ENCODE results near the gene POC5.
A peak's percentile ranks its signal among the peaks of the same experiment; 100 is the strongest.
"Not testable (repeated sequence)": the region's sequence is repeated elsewhere in the genome, so short reads cannot be mapped to it uniquely, and the experiment has no call there.

Gene POC5

DNA sequence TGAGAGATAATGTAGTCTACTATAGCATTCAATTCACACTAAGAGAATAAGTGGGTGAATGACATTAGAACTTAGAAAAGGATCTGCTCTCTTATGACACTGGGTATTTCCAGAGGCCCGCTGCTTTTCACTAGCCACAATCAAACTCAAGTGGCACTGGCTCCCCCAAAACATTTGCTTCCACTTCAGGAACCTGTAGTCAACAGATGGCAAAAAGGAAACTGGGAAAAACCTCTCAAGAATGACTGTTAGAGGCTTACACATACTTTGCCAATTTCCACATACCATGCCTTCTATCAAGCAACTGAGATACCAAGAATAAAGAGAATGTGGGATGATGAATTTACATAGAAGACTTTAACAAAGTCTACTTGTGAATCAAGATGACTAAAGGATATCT is 11.2 kb downstream of the POC5 start:
- DNase-seq (ENCODE audit: low spot score) = no peak

DNA sequence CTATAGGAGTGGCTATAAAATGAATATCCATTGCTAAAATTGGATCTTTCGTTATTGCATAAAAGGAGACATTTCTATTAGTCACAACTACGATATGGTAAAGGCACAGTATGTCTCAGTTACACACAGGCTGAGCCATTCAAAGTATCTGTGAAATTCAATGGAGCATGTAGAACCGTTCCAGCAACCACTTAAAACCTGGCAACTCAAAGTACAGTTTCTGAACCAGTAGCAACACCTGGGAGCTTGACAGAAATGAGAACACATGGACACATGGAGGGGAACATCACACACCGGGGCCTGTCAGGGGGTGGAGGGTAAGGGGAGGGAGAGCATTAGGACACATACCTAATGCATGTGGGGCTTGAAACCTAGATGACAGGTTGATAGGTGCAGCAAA is 15.4 kb downstream of the POC5 start:
- no peak for DNase-seq (ENCODE audit: low spot score)

DNA sequence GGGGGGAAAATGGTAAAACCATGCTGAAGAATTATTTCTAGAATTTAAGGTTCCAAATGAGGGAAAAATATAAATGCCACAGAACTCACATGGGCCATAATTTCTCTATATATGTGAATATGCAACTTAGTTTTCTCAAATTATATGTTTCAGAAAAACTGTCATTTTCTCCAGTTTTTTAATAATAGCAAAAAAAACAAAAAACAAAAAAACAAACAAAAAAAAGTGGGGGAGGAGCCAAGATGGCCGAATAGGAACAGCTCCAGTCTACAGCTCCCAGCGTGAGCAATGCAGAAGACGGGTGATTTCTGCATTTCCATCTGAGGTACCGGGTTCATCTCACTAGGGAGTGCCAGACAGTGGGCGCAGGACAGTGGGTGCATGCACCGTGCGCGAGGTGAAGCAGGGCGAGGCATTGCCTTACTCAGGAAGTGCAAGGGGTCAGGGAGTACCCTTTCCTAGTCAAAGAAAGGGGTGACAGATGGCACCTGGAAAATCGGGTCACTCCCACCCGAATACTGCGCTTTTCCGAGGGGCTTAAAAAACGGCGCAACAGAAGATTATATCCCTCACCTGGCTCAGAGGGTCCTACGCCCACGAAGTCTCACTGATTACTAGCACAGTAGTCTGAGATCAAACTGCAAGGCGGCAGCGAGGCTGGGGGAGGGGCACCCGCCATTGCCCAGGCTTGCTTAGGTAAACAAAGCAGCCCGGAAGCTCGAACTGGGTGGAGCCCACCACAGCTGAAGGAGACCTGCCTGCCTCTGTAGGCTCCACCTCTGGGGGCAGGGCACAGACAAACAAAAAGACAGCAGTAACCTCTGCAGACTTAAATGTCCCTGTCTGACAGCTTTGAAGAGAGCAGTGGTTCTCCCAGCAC is 21.5 kb downstream of the POC5 start:
- DNase-seq (ENCODE audit: low spot score) = not testable (repeated sequence)

DNA sequence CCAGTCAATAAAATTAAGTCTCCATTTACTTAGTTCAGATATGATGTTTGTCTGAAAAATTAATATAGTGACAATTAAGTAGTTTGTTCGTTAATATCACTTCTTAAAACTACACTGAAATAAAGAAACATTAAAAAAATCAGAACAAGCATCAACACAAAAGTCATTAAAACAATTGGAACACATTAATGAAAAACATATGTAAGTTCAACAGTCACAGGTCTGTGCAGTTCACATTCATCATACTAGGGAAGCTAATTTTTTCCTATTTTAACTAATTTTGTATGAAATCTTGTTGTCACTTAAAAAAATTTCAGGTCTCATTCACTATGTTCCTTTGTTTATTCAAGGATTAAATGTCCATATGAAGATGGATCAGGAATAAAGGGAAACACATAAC is 22.5 kb downstream of the POC5 start:
- no peak for DNase-seq (ENCODE audit: low spot score)

DNA sequence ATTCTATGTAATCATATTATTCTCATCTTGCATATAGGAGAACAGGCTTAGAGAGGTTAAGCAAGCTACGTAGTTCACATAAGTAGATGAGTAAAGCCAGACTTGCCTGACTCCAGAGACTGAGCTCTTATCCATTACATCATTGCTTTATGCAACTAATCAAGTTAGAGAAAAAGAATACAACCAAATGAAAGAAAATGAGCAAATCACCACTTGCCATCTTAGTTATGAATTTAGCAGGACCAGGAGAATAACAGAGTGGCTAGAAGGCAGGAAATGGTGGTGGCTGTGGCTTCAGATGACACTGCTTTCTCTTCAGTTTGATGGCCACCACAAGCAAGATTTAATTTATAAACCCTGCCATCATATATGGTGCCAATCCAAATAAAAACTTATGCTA is 26.6 kb downstream of the POC5 start:
- DNase-seq (ENCODE audit: low spot score) = no peak

DNA sequence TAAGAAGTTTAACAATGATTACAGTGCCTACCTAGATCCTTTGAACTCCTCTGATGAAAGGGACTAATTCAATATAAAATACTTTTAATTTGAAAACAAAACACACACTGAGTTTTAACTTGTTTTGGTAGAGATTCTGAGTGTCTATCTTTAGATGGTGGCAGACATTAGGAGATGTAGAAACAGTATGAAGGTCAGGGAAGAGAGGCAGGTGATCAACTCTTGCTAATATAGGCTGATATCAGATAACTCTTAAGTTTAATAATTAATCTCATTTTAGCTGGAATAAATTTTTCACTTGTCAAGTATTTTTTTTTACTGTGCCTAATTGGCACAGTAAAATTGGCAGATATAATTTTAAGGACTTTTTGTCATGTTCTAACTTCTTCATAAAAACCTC is 30.8 kb downstream of the POC5 start:
- DNase-seq (ENCODE audit: low spot score) = no peak

DNA sequence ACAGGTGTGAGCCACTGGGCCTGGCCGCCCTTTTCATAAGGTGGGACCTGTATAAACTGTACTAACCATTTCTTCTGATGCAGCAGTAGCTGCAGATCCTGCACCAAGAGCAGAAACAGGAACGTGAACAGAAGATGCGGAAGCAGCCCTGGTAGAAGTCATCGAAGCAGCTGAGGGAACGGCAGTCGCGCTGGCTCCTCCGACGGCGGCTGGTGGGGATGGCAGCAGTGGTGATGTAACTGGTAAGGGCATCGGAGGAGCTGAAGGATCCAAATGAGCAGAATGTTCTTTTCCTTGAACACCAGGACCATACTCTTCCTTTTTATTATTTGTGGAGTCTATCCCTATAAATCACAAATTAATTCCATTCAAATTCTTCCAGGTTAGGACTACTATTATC is 32.1 kb downstream of the POC5 start:
- no peak for DNase-seq (ENCODE audit: low spot score)

DNA sequence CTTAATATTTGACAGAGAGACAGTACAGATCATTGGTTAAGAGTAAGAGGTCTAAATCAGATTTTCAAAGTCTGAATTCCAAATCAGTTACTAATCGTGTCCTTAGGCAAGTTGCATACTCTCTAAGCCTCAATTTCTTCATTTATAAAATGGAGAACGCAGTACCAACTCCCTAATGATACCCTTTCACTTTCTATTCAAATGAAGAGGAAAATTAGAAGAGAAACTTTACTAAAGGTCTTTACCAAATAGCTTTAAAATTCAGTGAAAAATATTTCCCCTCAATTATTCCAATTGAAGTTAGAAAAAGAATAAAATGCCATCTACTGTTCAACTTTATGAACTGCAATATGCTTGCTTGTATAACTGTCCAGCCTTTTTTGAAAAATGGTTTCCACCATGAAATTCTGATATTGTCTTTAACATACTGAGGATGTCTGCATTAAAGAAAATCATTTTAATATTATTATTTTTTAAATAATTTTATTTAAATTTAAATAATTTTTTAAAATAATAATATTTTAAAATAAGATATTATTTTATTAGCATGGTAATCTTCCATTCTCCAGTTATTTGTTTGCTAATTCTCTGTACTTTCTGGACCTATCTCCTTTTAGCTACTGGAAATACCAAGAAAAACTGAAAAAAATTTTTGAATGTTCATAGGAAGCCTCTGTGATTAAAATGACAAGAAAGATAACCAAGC is 36.0 kb downstream of the POC5 start:
- DNase-seq (ENCODE audit: low spot score) = peak; percentile 49

DNA sequence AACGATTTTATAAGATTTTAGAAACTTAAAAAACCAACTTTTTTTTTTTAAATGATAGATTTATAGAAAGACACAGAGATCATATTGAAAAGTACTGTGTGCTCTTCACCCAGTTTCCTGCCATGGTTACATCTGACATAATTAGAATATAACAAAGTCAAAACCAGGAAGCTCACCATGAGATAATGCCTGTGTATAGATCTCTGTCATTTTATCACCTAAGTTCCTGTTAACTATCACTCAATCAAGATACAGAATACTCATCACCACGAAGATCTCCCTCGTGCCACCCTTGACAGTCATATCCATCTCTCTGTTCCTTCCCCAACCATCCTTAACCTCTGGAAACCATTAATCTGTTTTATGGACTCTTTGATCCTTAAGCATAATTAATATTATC is 39.1 kb downstream of the POC5 start:
- DNase-seq (ENCODE audit: low spot score) = peak; percentile 22

DNA sequence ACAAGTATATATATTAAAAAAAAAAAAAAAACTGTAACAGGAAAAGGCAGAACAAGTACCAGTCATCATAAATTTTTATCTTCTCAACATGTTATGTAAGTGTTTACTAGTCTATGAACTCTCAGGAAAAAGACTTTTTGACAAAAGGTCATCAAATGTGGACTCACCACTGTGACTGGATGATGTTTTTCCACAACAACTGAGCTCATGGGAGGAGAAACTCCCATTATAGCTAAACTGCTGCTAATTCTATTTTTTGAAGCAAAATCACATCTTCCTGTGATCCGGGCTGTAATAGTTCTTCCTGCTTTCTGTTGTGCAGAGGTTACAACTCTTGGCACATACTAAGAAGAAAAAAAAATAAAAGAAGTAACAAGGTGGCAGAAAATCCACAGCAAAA is 39.6 kb downstream of the POC5 start:
- no peak for DNase-seq (ENCODE audit: low spot score)

DNA sequence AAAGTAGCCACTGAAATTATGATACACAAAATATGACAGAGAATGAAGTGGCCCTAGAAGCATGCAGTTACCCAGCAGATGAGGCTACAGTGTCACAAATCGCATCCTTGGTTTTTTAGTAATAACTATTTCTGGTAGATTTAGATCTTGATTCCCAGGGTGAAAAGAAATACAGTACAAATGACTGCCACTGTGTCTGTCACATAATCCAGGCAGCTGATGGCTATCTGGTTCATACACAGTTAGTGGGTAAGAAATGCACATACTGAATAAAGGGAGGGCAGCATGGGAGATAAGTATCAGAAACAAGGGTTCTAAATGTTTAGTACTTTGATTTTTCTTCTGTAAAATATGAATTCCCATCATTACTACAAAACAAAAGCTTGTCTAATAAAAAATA is 41.5 kb downstream of the POC5 start:
- no peak for DNase-seq (ENCODE audit: low spot score)

DNA sequence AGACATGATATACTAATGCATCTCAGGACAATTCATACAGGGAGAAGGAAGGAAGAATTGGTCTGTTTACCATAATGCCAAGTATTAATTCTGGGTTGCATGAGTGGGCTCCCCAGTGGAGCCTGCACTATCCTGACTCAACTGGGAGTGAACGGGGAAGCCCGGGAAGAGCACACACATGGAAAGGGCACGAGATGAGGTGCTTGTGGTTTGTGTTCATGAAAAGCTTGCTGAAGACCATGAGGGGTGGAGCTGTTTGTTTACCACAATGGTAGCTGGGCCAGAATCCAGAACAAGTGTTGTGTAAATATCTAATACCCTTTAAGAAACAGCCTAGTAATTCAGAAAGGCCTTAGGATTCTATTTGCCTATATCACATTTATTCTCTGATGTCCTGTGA is 44.6 kb downstream of the POC5 start:
- DNase-seq (ENCODE audit: low spot score) = no peak

DNA sequence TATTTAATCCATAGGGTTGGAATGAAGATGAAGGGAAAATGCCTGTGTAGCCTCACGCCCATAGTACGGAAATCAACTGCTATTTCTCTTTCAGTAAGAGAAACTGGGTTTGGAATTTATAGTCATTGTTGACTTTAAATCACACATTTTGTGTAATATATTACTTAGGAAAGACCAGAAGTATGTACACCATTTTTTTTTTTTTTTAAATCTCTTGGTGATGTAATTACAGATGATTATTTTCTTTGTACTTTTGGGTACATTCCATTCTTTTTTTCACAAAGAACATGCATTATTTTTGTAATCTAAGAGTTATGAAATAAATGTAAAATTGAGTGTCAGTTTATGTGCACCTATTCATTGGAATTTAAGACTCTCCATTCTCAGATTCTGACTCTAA is 45.7 kb downstream of the POC5 start:
- no peak for DNase-seq (ENCODE audit: low spot score)

DNA sequence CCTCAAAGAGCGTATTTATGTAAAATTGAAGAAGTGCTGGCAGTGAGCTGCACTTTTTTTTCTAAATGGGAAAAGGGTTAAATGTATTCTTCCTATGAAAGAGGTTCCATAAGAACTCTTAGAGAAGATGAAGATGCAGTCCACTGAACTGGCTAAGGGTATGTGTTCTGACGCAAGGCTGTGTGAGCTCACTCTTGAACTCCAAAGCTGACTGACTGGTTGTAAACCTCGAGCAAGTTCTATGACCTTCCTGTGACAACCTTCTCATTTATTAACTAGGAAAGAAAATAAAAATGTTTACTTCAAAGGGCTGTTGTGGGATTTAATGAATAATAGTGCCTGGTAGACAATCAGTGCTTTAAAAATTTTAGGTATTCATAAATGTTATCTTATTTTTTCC is 46.7 kb downstream of the POC5 start:
- no peak for DNase-seq (ENCODE audit: low spot score)

DNA sequence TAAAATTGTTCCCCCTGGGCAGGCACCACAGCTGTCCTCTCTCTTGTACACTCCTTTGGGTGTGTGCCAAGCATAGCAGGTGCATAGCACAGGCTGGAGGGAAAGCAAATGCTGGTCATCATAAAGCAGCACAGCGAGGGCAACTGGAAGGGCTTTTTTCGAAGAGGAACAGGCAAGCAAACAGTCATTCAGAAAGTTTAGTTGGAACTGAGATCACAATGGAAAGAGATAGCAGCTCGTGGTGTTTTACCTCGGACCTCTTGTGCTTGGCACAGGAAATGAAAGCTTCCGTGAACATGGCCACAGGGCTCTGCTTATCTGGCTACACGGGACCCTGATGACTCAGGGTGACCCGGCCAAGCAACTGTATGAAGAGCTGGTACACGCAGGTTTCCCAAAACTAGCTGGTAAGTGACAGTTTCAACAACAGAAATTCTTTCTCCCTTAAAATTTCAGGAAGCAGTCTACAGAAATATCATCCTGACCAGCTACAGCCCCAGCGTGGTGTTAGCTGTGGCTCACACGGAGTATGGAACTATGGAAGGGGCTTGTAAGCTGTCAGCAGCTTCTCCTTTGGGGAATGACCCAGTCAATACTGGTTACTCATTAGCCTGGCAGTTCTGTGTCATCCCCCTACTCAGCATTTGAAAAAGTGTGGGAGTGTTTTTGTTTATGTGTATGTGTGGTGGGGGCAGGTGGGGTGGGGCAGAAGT is 48.1 kb downstream of the POC5 start:
- peak; percentile 54 for DNase-seq (ENCODE audit: low spot score)

DNA sequence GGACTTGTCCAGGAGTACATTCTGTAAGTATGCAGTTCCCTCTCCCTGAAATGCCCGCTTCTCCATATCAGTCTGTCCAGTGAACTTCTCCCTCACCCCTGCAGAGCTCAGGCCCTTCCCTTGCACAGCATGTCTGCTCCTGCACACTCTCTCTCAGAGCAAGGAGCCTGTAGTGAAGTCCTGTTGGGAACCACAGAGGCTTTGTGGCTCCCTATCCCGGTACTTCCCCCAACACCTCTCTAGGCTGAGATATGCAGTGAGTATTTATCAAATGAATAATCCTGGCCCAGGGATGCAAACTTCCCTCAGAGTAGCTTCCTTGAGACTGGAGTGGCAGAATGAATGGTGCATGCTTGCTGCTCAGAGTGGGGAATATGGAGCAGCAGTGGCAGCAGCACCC is 48.8 kb downstream of the POC5 start:
- no peak for DNase-seq (ENCODE audit: low spot score)

DNA sequence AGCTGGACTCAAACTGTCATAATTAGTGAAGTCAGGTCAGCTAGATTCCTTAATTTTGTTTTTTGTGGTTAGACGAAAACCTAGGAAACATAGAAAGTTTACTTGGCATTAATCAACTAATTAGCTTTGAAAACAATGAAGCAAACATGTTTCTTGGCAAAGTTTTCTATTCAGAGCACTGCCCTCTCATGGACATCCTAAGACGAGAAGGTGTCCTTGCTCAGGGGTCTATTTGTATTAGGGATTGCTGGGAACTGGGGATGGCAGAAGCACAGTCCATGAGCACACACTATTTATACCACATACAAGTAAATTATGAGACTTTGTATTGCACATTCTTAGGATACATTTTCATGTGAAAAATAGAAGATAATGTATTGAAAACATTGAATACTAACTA is 49.7 kb downstream of the POC5 start:
- no peak for DNase-seq (ENCODE audit: low spot score)

DNA sequence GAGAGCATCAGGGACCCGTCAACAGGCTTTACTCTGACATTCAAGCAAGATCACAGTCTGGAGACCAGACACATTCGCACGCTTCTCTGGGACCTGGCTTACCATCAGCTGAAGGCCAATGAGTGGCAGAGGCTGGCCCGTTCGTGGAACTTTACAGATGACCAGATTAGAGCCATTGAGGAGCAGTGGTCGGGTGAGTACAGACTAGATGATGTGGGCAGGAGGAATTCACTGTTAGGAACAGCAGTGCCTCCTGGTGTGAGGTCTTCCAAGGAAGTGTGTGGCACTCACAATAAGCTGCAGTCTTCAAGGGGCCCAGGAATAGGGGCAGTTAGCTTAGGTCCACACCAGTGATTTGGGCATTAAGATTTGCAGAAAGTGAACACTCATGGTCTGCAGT is 50.4 kb downstream of the POC5 start:
- DNase-seq (ENCODE audit: low spot score) = no peak

DNA sequence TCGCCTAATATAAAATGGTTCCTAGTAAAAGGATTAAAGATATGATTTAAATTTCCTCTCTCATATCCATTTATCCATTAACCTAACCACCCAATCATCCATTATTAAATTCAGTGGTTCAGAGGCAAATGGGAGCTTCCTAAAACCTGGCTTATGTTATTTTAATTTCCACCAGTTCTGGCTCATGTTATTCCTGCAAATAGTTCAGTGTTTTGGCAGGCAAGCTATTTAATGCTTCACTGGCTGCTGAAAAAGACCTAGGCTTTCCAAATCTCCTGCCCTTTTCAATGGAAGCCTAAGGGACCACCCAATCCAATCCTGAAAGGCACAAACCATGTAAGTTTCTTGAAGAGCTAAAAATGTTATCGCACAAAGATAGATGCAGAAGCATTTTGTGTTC is 52.3 kb downstream of the POC5 start:
- DNase-seq (ENCODE audit: low spot score) = no peak

DNA sequence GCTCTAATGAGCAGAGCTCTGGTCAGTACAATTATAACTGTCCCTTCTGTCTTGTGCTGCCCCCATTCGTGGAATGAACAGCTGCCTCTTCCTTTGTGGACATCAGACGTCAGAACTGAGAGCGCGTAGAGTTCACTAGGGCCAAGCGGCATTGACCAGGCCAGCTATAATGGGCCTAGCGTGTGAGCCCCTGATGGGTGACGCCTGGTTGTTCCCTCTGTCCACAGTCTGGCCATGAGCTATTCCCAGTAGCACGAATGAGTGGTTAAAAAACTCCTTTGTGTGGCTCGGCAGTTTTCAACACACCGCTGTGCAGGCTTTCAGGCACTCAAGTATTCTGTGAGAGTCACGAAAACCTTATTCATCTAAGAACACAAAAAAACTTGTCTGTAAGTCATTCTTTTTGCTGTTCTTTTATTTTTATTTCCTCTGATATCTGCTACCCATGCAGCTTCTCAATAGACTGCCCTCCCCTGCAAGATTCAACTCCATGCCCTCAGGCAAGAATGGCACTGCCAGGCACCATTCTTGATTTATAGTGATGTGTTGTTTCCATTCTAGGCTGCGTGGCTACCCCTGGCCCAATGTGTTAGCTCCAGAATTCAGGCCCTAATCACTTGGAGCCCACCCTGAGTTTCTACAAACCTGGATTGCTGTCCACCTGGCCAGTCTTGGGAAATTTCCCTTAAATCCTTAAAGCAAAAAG is 53.5 kb downstream of the POC5 start:
- no peak for DNase-seq (ENCODE audit: low spot score)

DNA sequence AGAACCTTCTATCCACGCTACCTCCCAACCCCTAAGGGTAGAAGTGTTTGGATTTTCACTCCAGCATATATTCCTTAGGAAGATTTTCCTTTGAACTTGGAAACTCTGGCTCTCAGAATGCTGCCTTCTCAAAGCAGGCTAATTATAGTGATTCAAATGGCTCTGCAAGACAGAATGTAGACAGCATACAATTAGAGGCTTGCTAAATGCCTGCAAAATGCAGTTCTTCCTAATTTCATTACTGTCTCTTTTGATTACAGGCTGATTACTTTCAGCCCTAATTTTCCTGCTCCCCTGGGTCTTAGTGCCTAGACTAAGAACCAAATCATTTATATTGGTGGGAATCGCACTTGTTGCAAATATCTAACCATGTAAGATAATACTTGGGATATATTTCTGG is 55.2 kb downstream of the POC5 start:
- DNase-seq (ENCODE audit: low spot score) = no peak

DNA sequence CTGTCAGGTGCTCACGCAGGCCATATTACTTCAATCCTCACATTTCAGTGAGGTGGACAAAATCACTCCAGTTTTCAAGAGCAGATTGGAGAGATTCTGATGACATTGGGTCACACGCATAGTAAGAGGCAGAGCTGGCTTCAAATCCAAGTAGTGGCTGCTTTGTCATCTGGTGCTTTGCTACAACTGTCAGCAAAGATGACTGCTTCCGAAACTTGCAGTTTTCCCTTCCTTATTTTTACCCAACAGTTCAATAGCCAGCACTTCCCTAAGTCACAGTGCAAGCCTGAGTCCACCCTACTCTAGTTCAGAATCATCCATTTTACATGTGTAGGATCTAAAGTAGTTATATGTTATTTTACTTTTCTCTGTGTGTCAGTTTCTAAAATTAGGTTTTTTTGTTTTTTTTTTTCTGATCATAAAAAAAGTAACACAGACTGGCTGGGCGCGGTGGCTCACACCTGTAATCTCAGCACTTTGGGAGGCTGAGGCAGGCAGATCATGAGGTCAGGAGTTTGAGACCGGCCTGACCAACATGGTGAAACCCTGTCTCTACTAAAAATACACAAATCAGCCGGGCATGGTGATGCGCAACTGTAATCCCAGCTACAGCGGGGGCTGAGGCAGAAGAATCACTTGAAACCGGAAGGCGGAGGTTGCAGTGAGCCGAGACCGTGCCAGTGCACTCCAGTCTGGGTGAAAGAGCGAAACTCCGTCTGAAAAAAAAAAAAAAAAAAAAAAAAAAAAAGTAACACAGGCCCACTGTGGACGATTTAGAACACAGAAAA is 56.4 kb downstream of the POC5 start:
- no peak for DNase-seq (ENCODE audit: low spot score)
